Activated CD4-positive, alpha-beta T cell treated with anti-CD3 and anti-CD28 coated beads for 36 hours (primary cell): Measurements from ENCODE around the gene TOB1. TPM values are rescaled to one million over a fixed set of nuclear protein-coding genes. Genes with fewer than 3 reads are reported as not detected.
"Not testable (repeated sequence)": the region's sequence is repeated elsewhere in the genome, so short reads cannot be mapped to it uniquely, and the experiment has no call there.

Source experiments
- ATAC-seq: fragments of 200-7000 bp; cut with Tn5 transposase; one replicate; pipeline ENCODE4 v1.10.0; 2021; ENCODE audit warnings: mild to moderate bottlenecking, moderate library complexity
- CTCF ChIA-PET: fragments of 350-600 bp; sonication (Branson Sonifier 250); formaldehyde crosslinking; loops from one replicate; lab custom pipeline; 2021; ENCODE audit warnings: antibody characterized with exemption; lab: Charles Lee
- POLR2A ChIA-PET: fragments of 350-600 bp; sonication (Branson Sonifier 250); formaldehyde crosslinking; loops from one replicate; lab custom pipeline; 2021; ENCODE audit warnings: antibody characterized with exemption, inconsistent platforms; lab: Charles Lee
- DNase-seq: peaks from one replicate; pipeline ENCODE4 v3.0.0-alpha.2; 2020
- H3K27ac Mint-ChIP-seq: one replicate; pipeline ENCODE4 v1.8.0; 2021; ENCODE audit warnings: mixed read lengths
- H3K27me3 Mint-ChIP-seq: one replicate; pipeline ENCODE4 v1.8.0; 2021; ENCODE audit warnings: mixed read lengths
- H3K36me3 Mint-ChIP-seq: one replicate; pipeline ENCODE4 v1.8.0; 2021; ENCODE audit warnings: low read depth, mixed read lengths
- H3K4me1 Mint-ChIP-seq: one replicate; pipeline ENCODE4 v1.8.0; 2021; ENCODE audit warnings: mixed read lengths
- H3K4me3 Mint-ChIP-seq: one replicate; pipeline ENCODE4 v1.8.0; 2021; ENCODE audit warnings: mild to moderate bottlenecking, moderate library complexity, mixed read lengths
- H3K9me3 Mint-ChIP-seq: one replicate; pipeline ENCODE4 v1.8.0; 2021; ENCODE audit warnings: low read depth, mixed read lengths
- intact Hi-C, 2 experiments: fragments of 100-400 bp; cut with DNase I in 1 of 2; cut with micrococcal nuclease in 1 of 2; formaldehyde crosslinking; loops; one replicate each; pipeline versions ENCODE4 v1.14.2 to v1.15.1; 2022 to 2024; cut with DNase I, micrococcal nuclease
- total RNA-seq, 2 experiments: library from RNA; stranded (reverse); gene quantifications; one replicate each; pipeline ENCODE4 v1.2.3, GENCODE V29; 2021

The TOB1 gene
- total RNA-seq, 2 experiments from 2014 or later = 31.3 to 43.0 TPM

DNA sequence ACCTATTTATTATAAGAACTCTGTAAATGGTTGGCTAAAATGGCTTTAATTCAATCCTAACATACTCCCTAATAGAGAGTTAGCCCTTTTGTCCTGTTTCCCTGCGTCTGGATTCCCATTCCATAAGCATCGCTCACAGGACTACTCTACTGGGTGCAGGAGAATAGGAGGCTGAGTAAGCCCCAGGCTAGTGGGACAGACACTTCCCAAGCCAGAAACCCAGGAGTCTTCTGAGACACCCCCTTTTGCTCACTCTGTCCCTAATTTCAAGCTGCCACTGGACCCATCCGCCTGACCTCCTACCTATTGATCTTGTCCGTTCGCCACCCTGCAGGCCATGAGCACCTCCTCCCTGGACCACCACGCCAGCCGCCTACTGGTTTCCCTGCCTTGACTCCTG is 16.7 kb upstream of the TOB1 start:
- peaks cover 32% of the 10 kb centered on the region for H3K4me1 Mint-ChIP-seq
- ATAC-seq (no peak), DNase-seq (no peak)
- peaks cover 2% of the 10 kb centered on the region for H3K9me3 Mint-ChIP-seq
- H3K36me3 Mint-ChIP-seq = no peaks in the 10 kb centered on the region
- H3K27me3 Mint-ChIP-seq = no peaks in the 10 kb centered on the region
- H3K4me3 Mint-ChIP-seq = no peak overlapping the region
- intact Hi-C loops = no loop called here
- no peak overlapping the region for H3K27ac Mint-ChIP-seq
- CTCF ChIA-PET = interaction anchor here (0.5 kb wide), 1 partner anchor 454 kb away, joined by 3 read pairs; no protein-coding TSS in a partner anchor
- POLR2A ChIA-PET = interaction anchor here (1.5 kb wide), 1 partner anchor 15 kb away, joined by 3 read pairs; no protein-coding TSS in a partner anchor

- DNase-seq (no peak), ATAC-seq (no peak)
- Mint-ChIP-seq H3K36me3 (no peaks in the 10 kb centered on the region), H3K4me1 (peaks cover 19% of the 10 kb centered on the region), H3K4me3 (no peak overlapping the region), H3K9me3 (peaks cover 2% of the 10 kb centered on the region), H3K27me3 (no peaks in the 10 kb centered on the region), H3K27ac (no peak overlapping the region)
- ChIA-PET CTCF (no interaction called here), POLR2A (no interaction called here)
- intact Hi-C loops = no loop called here
Measured at GRCh38 chr17:50881182-50881581, 15.0 kb upstream of the TOB1 start.

DNA sequence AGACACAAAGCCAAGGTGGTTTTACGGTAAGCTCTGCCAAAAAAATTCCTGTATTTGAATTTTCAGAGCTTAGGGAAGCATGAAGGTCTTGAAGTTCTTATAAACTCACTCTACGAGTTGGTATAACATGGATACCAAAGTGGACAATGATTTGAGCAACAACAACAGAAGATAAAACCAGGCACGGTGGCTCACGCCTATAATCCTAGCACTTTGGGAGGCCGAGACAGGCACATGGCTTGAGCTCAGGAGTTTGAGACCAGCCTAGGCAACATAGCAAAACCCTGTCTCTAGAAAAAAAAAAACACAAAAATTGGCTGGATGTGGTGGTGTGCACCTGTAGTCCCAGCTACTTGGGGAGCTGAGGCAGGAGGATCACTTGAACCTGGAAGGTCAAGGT is 12.9 kb upstream of the TOB1 start:
- Mint-ChIP-seq H3K27ac (no peak overlapping the region), H3K4me3 (no peak overlapping the region), H3K4me1 (peaks cover 15% of the 10 kb centered on the region), H3K36me3 (no peaks in the 10 kb centered on the region), H3K27me3 (no peaks in the 10 kb centered on the region), H3K9me3 (peaks cover 2% of the 10 kb centered on the region)
- ChIA-PET CTCF (interaction anchor here (1.0 to 1.5 kb wide), 2 partner anchors 8 to 9 kb away, joined by 5 to 6 read pairs; no protein-coding TSS in a partner anchor), POLR2A (no interaction called here)
- intact Hi-C loops = no loop called here
- ATAC-seq (no peak), DNase-seq (no peak)

GRCh38 chr17:50877838-50878237 is 11.7 kb upstream of the TOB1 start:
- H3K27me3 Mint-ChIP-seq = no peaks in the 10 kb centered on the region
- no peak for ATAC-seq
- POLR2A ChIA-PET = no interaction called here
- no peak overlapping the region for H3K4me3 Mint-ChIP-seq
- H3K27ac Mint-ChIP-seq = no peak overlapping the region
- no peaks in the 10 kb centered on the region for H3K36me3 Mint-ChIP-seq
- intact Hi-C loops = no loop called here
- H3K9me3 Mint-ChIP-seq = peaks cover 2% of the 10 kb centered on the region
- CTCF ChIA-PET = interaction anchor here (1.0 to 1.5 kb wide), 2 partner anchors 9 to 11 kb away, joined by 5 to 6 read pairs; no protein-coding TSS in a partner anchor
- H3K4me1 Mint-ChIP-seq = peaks cover 18% of the 10 kb centered on the region
- no peak for DNase-seq

- intact Hi-C loops = not testable (repeated sequence)
Measured at GRCh38 chr17:50877042-50877441, 10.9 kb upstream of the TOB1 start.

GRCh38 chr17:50875074-50875473 is 8.9 kb upstream of the TOB1 start:
- Mint-ChIP-seq H3K4me3 (no peak overlapping the region), H3K36me3 (no peaks in the 10 kb centered on the region), H3K9me3 (peaks cover 2% of the 10 kb centered on the region), H3K27me3 (no peaks in the 10 kb centered on the region), H3K4me1 (peaks cover 26% of the 10 kb centered on the region), H3K27ac (no peak overlapping the region)
- intact Hi-C loops = no loop called here
- POLR2A ChIA-PET = no interaction called here
- DNase-seq (no peak), ATAC-seq (no peak)
- CTCF ChIA-PET = interaction anchor here (0.7 kb wide), 1 partner anchor 12 kb away, joined by 3 read pairs; no protein-coding TSS in a partner anchor

More at GRCh38 chr17:50877042-50877441, 10.9 kb upstream of the TOB1 start:
- CTCF ChIA-PET = interaction anchor here (0.6 to 0.7 kb wide), 3 partner anchors 29 to 420 kb away, joined by 3 to 5 read pairs (median 3); no protein-coding TSS in a partner anchor
- H3K9me3 Mint-ChIP-seq, H3K4me3 Mint-ChIP-seq, H3K36me3 Mint-ChIP-seq, DNase-seq, ATAC-seq, POLR2A ChIA-PET, H3K27me3 Mint-ChIP-seq, H3K27ac Mint-ChIP-seq: not testable (repeated sequence)
- peaks cover 24% of the 10 kb centered on the region for H3K4me1 Mint-ChIP-seq

GRCh38 chr17:50872710-50873424 is 6.7 kb upstream of the TOB1 start:
- Mint-ChIP-seq H3K4me3 (no peak overlapping the region), H3K4me1 (peaks cover 40% of the 10 kb centered on the region), H3K9me3 (no peaks in the 10 kb centered on the region), H3K27ac (peak overlapping the region; percentile 25), H3K27me3 (no peaks in the 10 kb centered on the region), H3K36me3 (no peaks in the 10 kb centered on the region)
- ChIA-PET POLR2A (interaction anchor here (0.6 kb wide), 1 partner anchor 46 kb away, joined by 3 read pairs; no protein-coding TSS in a partner anchor), CTCF (interaction anchor here (0.7 to 1.4 kb wide), 5 partner anchors 9 to 235 kb away, joined by 3 to 6 read pairs (median 4); no protein-coding TSS in a partner anchor)
- ATAC-seq (peak; percentile 80), DNase-seq (peak; percentile 74)
- intact Hi-C loops = no loop called here

- intact Hi-C loops = loop anchor here in 1 of 2 experiments (1.0 kb wide), 1 partner anchor 38 kb away; no protein-coding TSS in a partner anchor
- H3K27ac Mint-ChIP-seq = peak overlapping the region; percentile 26
- H3K9me3 Mint-ChIP-seq = no peaks in the 10 kb centered on the region
- CTCF ChIA-PET = interaction anchor here (0.7 to 1.2 kb wide), 6 partner anchors 8 to 81 kb away, joined by 3 to 6 read pairs (median 3); no protein-coding TSS in a partner anchor
- H3K4me1 Mint-ChIP-seq = peaks cover 42% of the 10 kb centered on the region
- ATAC-seq (no peak), DNase-seq (no peak)
- H3K4me3 Mint-ChIP-seq = no peak overlapping the region
- POLR2A ChIA-PET = interaction anchor here (0.7 kb wide), 1 partner anchor 558 kb away, joined by 4 read pairs; no protein-coding TSS in a partner anchor
- no peaks in the 10 kb centered on the region for H3K27me3 Mint-ChIP-seq
- H3K36me3 Mint-ChIP-seq = no peaks in the 10 kb centered on the region
Measured at GRCh38 chr17:50871898-50872297, 5.7 kb upstream of the TOB1 start.

DNA sequence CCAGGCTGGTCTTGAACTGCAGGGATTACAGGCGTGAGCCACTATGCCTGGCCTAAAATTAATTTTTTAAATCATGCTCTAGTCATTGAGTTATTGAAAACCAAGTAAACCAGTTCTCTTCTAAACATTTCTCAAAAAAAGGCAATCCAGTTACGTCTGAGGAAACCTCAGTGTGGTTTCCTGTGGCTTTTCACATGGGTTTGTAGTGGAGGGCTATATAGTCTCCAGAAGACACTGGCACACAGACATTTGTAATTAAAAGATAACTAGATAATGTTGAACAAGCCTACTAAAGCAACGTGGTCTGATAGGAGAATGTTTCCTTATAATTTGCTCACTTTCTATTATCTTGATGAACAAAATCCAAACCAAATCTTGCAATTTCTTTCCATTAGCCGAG is 5.2 kb upstream of the TOB1 start:
- CTCF ChIA-PET = interaction anchor here (0.7 to 1.1 kb wide), 4 partner anchors 10 to 81 kb away, joined by 3 read pairs; no protein-coding TSS in a partner anchor
- H3K4me3 Mint-ChIP-seq = peak overlapping the region; percentile 10

GRCh38 chr17:50868602-50869001 is 2.4 kb upstream of the TOB1 start:
- no peaks in the 10 kb centered on the region for H3K9me3 Mint-ChIP-seq
- H3K27me3 Mint-ChIP-seq = no peaks in the 10 kb centered on the region
- intact Hi-C loops = loop anchor here in 1 of 2 experiments (5.0 kb wide), 1 partner anchor 161 kb away; the partner anchor contains the start of gene ANKRD40
- CTCF ChIA-PET = interaction anchor here (0.8 kb wide), 1 partner anchor 105 kb away, joined by 3 read pairs; no protein-coding TSS in a partner anchor
- POLR2A ChIA-PET = no interaction called here
- ATAC-seq = no peak
- H3K27ac Mint-ChIP-seq = no peak overlapping the region
- H3K4me1 Mint-ChIP-seq = peaks cover 48% of the 10 kb centered on the region
- peaks cover 4% of the 10 kb centered on the region for H3K36me3 Mint-ChIP-seq
- H3K4me3 Mint-ChIP-seq = peak overlapping the region; percentile 82
- no peak for DNase-seq

More for the DNA sequence above, 5.2 kb upstream of the TOB1 start:
- POLR2A ChIA-PET = no interaction called here
- Mint-ChIP-seq H3K9me3 (no peaks in the 10 kb centered on the region), H3K27me3 (no peaks in the 10 kb centered on the region), H3K27ac (peak overlapping the region; percentile 0), H3K4me1 (peaks cover 42% of the 10 kb centered on the region), H3K36me3 (no peaks in the 10 kb centered on the region)
- ATAC-seq (no peak), DNase-seq (peak; percentile 54)
- intact Hi-C loops = loop anchor here in 1 of 2 experiments (1.0 kb wide), 1 partner anchor 39 kb away; no protein-coding TSS in a partner anchor

- DNase-seq = no peak
- ChIA-PET POLR2A (interaction anchor here (1.3 to 3.1 kb wide), 4 partner anchors 14 to 51 kb away, joined by 3 to 16 read pairs (median 4); no protein-coding TSS in a partner anchor), CTCF (interaction anchor here (1.0 kb wide), 1 partner anchor 15 kb away, joined by 4 read pairs; no protein-coding TSS in a partner anchor)
- Mint-ChIP-seq H3K9me3 (no peaks in the 10 kb centered on the region), H3K4me1 (peaks cover 49% of the 10 kb centered on the region), H3K36me3 (peaks cover 9% of the 10 kb centered on the region), H3K27ac (peak overlapping the region; percentile 97), H3K27me3 (no peaks in the 10 kb centered on the region), H3K4me3 (peak overlapping the region; percentile 82)
- intact Hi-C loops = loop anchor here in 1 of 2 experiments (5.0 kb wide), 1 partner anchor 161 kb away; the partner anchor contains the start of gene ANKRD40
- no peak for ATAC-seq
Measured at GRCh38 chr17:50868140-50868438, 1.9 kb upstream of the TOB1 start.
